Transverse colon (tissue), 4 donors: Measurements from ENCODE around the gene DGKZ. TPM values are rescaled to one million over a fixed set of nuclear protein-coding genes. Genes with fewer than 3 reads are reported as not detected.

Source experiments
- DNase-seq: peaks from one replicate; pipeline ENCODE4 v3.0.0-alpha.2; 2019
- H3K27ac ChIP-seq, 4 donors: fragments of 200-600 bp; sonication (generic); 2 replicates each; pipeline ENCODE4 v1.5.1; 2016 to 2018; ENCODE audit warnings: inconsistent platforms in 4 of 4
- H3K27me3 ChIP-seq: fragments of 200-600 bp; sonication (generic); 2 replicates; pipeline ENCODE4 v1.5.1; 2017; ENCODE audit warnings: inconsistent platforms
- H3K36me3 ChIP-seq, 4 donors: fragments of 200-600 bp; sonication (generic); 2 replicates each; pipeline ENCODE4 v1.5.1; 2017 to 2019; ENCODE audit warnings: inconsistent platforms in 4 of 4
- H3K4me1 ChIP-seq, 4 donors: fragments of 200-600 bp; sonication (generic); 2 replicates each; pipeline ENCODE4 v1.5.1; 2017 to 2020; ENCODE audit warnings: inconsistent platforms in 4 of 4
- H3K4me3 ChIP-seq, 4 donors: fragments of 200-600 bp; sonication (generic); 1 replicate in 1 of 4; 2 replicates in 3 of 4; pipeline versions ENCODE4 v1.5.1 to v1.6.1; 2017 to 2019; ENCODE audit warnings: inconsistent platforms in 4 of 4
- H3K9me3 ChIP-seq, 2 donors: fragments of 200-600 bp; sonication (generic); 2 replicates each; pipeline ENCODE4 v1.5.1; 2017 to 2019; ENCODE audit warnings: inconsistent platforms in 2 of 2
- EP300 ChIP-seq: sonication (generic); formaldehyde crosslinking; IDR thresholded peaks from one replicate; pipeline ENCODE4 v1.6.1; 2017; ENCODE audit warnings: antibody characterized with exemption, low read depth
- POLR2A ChIP-seq: fragments of 450-650 bp; IDR thresholded peaks from one replicate; pipeline ENCODE4 v1.6.1; 2016; ENCODE audit warnings: antibody characterized with exemption, mild to moderate bottlenecking, moderate library complexity
- POLR2AphosphoS5 ChIP-seq, 3 donors: sonication (generic); formaldehyde crosslinking; IDR thresholded peaks; one replicate each; pipeline ENCODE4 v1.6.1; 2016; ENCODE audit warnings: antibody characterized with exemption in 3 of 3
- WGBS, 2 donors: methylation state at CpG; one replicate each; pipeline ENCODE4 v1.1.5; 2018; ENCODE audit warnings: low coverage in 1 of 2; 5-methylcytosine and 5-hydroxymethylcytosine counted together
- in situ Hi-C, 4 donors: fragments of 200-750 bp; cut with MboI; loops; one replicate each; pipeline versions ENCODE4 v1.15.0 to v1.15.1; 2017; ENCODE audit warnings: low sequenced_read_pairs in 3 of 4, low pct_ligation_motif_present in 1 of 4, low pct_unique_long_range_greater_than_20kb in 1 of 4
- intact Hi-C: fragments of 100-400 bp; cut with DNase I; formaldehyde crosslinking; loops from one replicate; pipeline ENCODE4 v1.15.1; 2023; ENCODE audit warnings: low total_unique reads
- total RNA-seq, 4 donors: library from RNA; depleted of rRNA; stranded (reverse); fragments of >200 nt; gene quantifications; one replicate each; pipeline ENCODE4 v1.1.0, GENCODE V29; 2016
- TF ChIP-seq, protein P1 (sequence below), 5 experiments: fragments of 200-600 bp in 3 of 5; fragments of 450-650 bp in 2 of 5; sonication (generic) in 3 of 5; IDR thresholded peaks; 1 replicate in 2 of 5; 2 replicates in 3 of 5; pipeline ENCODE4 v1.5.1; 2016 to 2017; ENCODE audit warnings: antibody characterized with exemption in 5 of 5, inconsistent platforms in 3 of 5, mild to moderate bottlenecking in 2 of 5, moderate library complexity in 1 of 5

The DGKZ gene
- total RNA-seq, 4 donors from 2014 or later: 56.4 to 105 (median 67.7) TPM

DNA sequence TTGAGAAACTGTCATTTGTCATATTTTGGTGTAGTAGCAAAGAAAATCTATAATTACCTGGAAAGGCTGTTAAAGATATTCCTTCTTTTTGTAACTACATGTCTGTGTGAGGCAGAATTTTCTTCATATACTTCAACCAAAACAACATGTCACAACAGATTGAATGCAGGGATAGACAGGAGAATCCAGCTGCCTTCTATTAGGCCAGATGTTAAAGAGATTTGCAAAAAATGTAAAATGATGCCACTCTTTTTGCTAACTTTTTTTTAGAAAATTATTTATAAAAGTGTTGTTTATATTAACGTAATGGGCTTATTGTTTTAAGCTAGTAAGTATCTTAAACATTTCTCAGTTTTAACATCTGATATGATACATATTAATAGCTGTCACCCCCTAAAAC lies 12.7 kb downstream of the DGKZ start:
- WGBS, 2 donors: 68 to 80% methylated on average over 1 of the region's 1 CpG
- H3K4me1 ChIP-seq: peaks cover 17 to 46% (median 25%) of the 10 kb centered on the region in 4 donors
- H3K4me3 ChIP-seq: no peak overlapping the region
- TF ChIP-seq POLR2A (no peak), EP300 (no peak), POLR2AphosphoS5 (IDR thresholded peaks at IDR 0.05) (no peak)
- TF ChIP-seq, protein P1, sequence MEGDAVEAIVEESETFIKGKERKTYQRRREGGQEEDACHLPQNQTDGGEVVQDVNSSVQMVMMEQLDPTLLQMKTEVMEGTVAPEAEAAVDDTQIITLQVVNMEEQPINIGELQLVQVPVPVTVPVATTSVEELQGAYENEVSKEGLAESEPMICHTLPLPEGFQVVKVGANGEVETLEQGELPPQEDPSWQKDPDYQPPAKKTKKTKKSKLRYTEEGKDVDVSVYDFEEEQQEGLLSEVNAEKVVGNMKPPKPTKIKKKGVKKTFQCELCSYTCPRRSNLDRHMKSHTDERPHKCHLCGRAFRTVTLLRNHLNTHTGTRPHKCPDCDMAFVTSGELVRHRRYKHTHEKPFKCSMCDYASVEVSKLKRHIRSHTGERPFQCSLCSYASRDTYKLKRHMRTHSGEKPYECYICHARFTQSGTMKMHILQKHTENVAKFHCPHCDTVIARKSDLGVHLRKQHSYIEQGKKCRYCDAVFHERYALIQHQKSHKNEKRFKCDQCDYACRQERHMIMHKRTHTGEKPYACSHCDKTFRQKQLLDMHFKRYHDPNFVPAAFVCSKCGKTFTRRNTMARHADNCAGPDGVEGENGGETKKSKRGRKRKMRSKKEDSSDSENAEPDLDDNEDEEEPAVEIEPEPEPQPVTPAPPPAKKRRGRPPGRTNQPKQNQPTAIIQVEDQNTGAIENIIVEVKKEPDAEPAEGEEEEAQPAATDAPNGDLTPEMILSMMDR (IDR thresholded peaks at IDR 0.05): no peak
- H3K27me3 ChIP-seq: no peaks in the 10 kb centered on the region
- H3K36me3 ChIP-seq: no peaks in the 10 kb centered on the region
- in situ Hi-C loops: no loop called here
- intact Hi-C loops: no loop called here
- no peaks in the 10 kb centered on the region for H3K9me3 ChIP-seq
- no peak for DNase-seq
- H3K27ac ChIP-seq: no peak overlapping the region

DNA sequence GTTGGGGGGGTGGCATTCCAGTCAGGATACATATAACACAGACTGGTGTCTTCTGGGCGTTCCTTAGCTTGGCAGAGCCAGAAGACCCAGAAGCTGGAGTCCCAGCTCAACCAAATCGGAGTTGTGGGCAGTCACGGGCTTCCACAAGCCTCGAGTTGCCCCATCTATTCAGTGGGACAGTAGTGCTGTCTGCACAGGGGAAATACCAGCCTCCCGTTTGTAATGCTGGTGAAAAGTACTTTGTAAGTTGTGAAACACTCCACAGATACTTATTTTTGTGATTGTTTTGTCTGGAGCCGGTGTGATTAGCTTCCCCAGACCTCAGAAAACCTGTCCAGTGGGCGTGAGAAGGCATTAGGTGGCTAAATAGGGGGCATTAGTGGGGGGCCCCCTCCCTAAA lies 13.6 kb downstream of the DGKZ start:
- in situ Hi-C loops: no loop called here
- Histone ChIP-seq H3K9me3 (no peaks in the 10 kb centered on the region), H3K4me3 (peak overlapping the region in 2 of 4 donors; percentile 24 to 40), H3K27ac (peak overlapping the region; percentile 67 to 80 (median 74)), H3K36me3 (no peaks in the 10 kb centered on the region), H3K4me1 (peaks cover 17 to 46% (median 25%) of the 10 kb centered on the region in 4 donors), H3K27me3 (no peaks in the 10 kb centered on the region)
- 65% methylated on average over 7 of the region's 7 CpGs; no CpG with 5 or more reads in 1 of the 2 donors for WGBS, 2 donors
- intact Hi-C loops: no loop called here
- TF ChIP-seq POLR2AphosphoS5 (IDR thresholded peaks at IDR 0.05): no peak
- no peak for DNase-seq

DNA sequence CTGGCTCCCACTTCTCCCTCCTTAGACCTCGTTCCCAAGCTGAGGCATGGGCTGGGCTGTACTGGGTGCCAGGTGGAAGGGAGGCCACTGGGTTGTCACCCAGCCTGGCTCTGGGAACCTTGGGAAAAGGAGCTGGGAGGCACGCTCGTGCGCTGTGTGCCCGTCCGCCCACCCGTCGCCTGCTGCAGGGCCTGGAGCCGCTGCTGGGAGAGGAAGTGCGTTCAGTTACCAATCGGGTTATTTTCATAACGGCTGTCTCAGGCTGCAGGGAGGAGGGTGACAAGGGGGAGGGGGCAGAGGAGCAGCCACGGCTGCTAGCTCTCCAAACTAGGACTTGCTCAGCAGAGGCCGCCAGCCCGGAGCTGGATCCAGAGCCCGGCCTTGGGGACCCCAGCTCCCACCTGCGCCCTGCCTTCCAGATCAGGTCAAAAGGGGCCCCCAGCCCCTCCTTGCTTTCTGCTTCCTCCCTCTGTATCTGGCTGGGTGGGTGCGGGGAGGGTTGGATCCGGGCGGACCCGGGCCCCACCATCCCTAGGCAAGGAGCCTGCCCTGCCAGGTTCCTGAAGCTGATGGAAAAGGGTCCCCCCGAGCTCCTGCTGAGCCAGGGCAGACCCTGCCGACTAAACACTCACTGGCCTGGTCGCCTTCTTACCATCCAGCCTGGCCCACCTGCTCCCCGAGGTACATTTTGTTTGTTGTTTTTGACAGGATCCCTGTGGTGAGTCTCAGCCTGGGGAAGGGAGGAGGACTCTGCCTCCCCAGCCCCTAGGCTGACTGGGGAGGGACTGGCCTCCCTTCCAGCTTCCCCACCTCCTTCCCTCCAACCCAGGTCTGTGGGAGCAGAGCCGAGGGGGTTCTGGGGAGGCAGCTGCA lies 14.3 kb downstream of the DGKZ start:
- intact Hi-C loops (no loop called here), in situ Hi-C loops (no loop called here)
- Histone ChIP-seq H3K27ac (peak overlapping the region; percentile 67 to 80 (median 74)), H3K36me3 (no peaks in the 10 kb centered on the region), H3K9me3 (no peaks in the 10 kb centered on the region), H3K27me3 (no peaks in the 10 kb centered on the region), H3K4me3 (peak overlapping the region; percentile 9 to 40 (median 18)), H3K4me1 (peaks cover 17 to 46% (median 25%) of the 10 kb centered on the region in 4 donors)
- TF ChIP-seq EP300: no peak
- peak in 2 of 3 donors; percentile 32 for TF ChIP-seq POLR2AphosphoS5 (IDR thresholded peaks at IDR 0.05)
- peak; percentile 26 for TF ChIP-seq POLR2A
- TF ChIP-seq, protein P1 (IDR thresholded peaks at IDR 0.05): no peak
- 48 to 63% methylated on average over 2 to 26 of the region's 26 CpGs for WGBS, 2 donors
- DNase-seq: peak; percentile 56

DNA sequence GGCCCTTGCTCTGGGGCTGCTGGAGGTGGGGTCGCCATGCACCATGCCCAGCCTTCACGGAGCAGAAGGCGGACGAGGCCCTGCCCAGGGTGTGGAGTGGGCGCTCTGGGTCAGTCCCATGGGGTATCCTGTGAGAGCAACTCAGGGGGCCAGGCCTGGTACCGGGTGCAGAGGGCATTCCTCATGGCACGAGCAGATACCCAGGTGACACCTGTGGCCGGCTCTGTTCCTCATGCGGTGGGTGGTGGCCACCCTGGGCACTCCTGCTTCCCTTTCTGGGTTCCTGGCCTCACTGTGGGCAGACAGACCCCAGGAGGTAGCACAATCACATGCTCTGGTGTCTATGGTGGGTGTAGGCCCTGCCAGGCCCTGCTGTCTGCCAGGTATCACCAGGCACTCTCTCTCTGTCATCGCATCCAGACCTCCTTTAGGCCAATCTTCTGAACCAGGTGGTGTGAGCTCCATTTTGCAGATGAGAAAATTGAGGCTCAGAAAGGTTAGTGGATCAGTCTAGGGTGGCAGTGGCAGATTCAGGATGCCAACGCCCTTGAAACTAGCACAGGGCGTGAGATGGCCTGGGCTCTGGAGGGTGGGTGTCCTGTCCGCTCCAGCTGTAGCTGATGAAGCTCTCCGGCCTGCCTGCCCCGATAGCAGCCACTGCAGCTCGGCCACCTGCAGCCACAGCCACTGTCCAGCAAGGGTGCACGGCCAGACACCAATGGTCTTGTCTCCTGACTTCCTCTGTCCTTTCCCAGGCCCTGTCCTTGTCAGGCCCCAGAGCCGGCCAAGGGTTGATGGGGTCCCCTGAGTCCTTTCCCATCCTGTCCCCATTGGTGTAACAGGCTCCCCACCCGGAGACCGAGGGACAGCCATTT lies 15.1 kb downstream of the DGKZ start:
- peak overlapping the region in 3 of 4 donors; percentile 9 to 40 (median 24) for H3K4me3 ChIP-seq
- no peaks in the 10 kb centered on the region for H3K9me3 ChIP-seq
- in situ Hi-C loops: no loop called here
- H3K36me3 ChIP-seq: no peaks in the 10 kb centered on the region
- H3K27ac ChIP-seq: peak overlapping the region; percentile 67 to 80 (median 74)
- intact Hi-C loops: no loop called here
- TF ChIP-seq, protein P1 (IDR thresholded peaks at IDR 0.05): no peak
- TF ChIP-seq POLR2AphosphoS5 (IDR thresholded peaks at IDR 0.05): no peak
- no peak for TF ChIP-seq POLR2A
- no peak for TF ChIP-seq EP300
- DNase-seq: no peak
- H3K27me3 ChIP-seq: no peaks in the 10 kb centered on the region
- H3K4me1 ChIP-seq: peaks cover 22 to 41% (median 26%) of the 10 kb centered on the region in 4 donors
- WGBS, 2 donors: 83% methylated on average over 15 of the region's 20 CpGs; no CpG with 5 or more reads in 1 of the 2 donors
